Heart right ventricle (tissue), 16 donors: ENCODE data around the gene CHAC1. TPM values are rescaled to one million over a fixed set of nuclear protein-coding genes. Genes with fewer than 3 reads are reported as not detected.

Experiments used
- ATAC-seq, 8 donors: fragments of 200-7000 bp; cut with Tn5 transposase; one replicate each; pipeline ENCODE4 v1.9.1; 2020; ENCODE audit warnings: mild to moderate bottlenecking in 8 of 8, moderate library complexity in 8 of 8, moderate number of reproducible peaks in 1 of 8
- DNase-seq, 2 donors: peaks; one replicate each; pipeline ENCODE4 v3.0.0-alpha.2; 2020
- H3K27ac ChIP-seq, 10 donors: fragments of 200-600 bp; sonication (generic) in 2 of 10; one replicate each; pipeline versions ENCODE4 v1.5.0 to v1.8.0; 2020 to 2022; ENCODE audit warnings: mild to moderate bottlenecking in 3 of 10
- H3K27me3 ChIP-seq, 7 donors: fragments of 200-600 bp; one replicate each; pipeline ENCODE4 v1.8.0; 2021 to 2022; ENCODE audit warnings: mild to moderate bottlenecking in 2 of 7
- H3K36me3 ChIP-seq, 9 donors: fragments of 200-600 bp; sonication (generic) in 1 of 9; one replicate each; pipeline versions ENCODE4 v1.5.0 to v1.8.0; 2020 to 2022; ENCODE audit warnings: mild to moderate bottlenecking in 2 of 9
- H3K4me1 ChIP-seq, 9 donors: fragments of 200-600 bp; sonication (generic) in 1 of 9; one replicate each; pipeline versions ENCODE4 v1.5.0 to v1.8.0; 2020 to 2022; ENCODE audit warnings: mild to moderate bottlenecking in 4 of 9
- H3K4me3 ChIP-seq, 10 donors: fragments of 200-600 bp; sonication (generic) in 2 of 10; one replicate each; pipeline versions ENCODE4 v1.5.0 to v1.8.0; 2020 to 2022; ENCODE audit warnings: mild to moderate bottlenecking in 7 of 10, moderate library complexity in 2 of 10
- H3K9me3 ChIP-seq, 11 donors: fragments of 200-600 bp in 10 of 11; sonication (generic) in 2 of 11; one replicate each; pipeline versions ENCODE4 v1.5.0 to v1.8.0; 2013 to 2022; ENCODE audit warnings: mild to moderate bottlenecking in 2 of 11, control low read depth in 1 of 11, moderate library complexity in 1 of 11
- WGBS, 2 donors: extraction: QIAGEN DNeasy Blood & Tissue Kit; methylation state at CpG; one replicate each; pipeline ENCODE4 v1.1.7; 2013; ENCODE audit warnings: inconsistent platforms in 1 of 2; 5-methylcytosine and 5-hydroxymethylcytosine counted together
- intact Hi-C, 10 donors: fragments of 100-400 bp; cut with DNase I; formaldehyde crosslinking; loops; one replicate each; pipeline versions ENCODE4 v1.11.1 to v1.14.2; 2022
- polyA plus RNA-seq, 2 donors: library from polyadenylated mRNA; stranded (reverse); fragments of 200-250 nt; gene quantifications; one replicate each; pipeline ENCODE4 v1.2.3, GENCODE V29; 2013
- total RNA-seq, 10 donors: library from RNA; stranded (reverse); fragmentation: NEBNext Ultra II Directional in 3 of 10; extraction: Animal tissue kit (Norgen Biotek cat#: 25700) in 3 of 10; gene quantifications; one replicate each; pipeline versions ENCODE4 v1.2.1 to v1.2.4, GENCODE V29; 2021 to 2023
- TF ChIP-seq, protein P1 (sequence below), 9 donors: fragments of 200-600 bp; sonication (generic) in 2 of 9; IDR thresholded peaks; one replicate each; pipeline versions ENCODE4 v1.5.0 to v1.8.0; 2021 to 2022; ENCODE audit warnings: antibody characterized with exemption in 9 of 9, mild to moderate bottlenecking in 5 of 9, moderate library complexity in 1 of 9
- donor health status: Arrhythmogenic right ventricular cardiomyopathy.
- donor health status: ischemic (EF 13 %, LVEDD 7.1; RV severe dilation, severe dysfunction).
- donor health status: healthy with polysubstance abuse.
- donor health status: DM: no; HTN: yes; CAD: no.
- donor health status: DM: no; HTN: no; CAD: no.
- donor health status: ischemic (EF 25% LVEDD 6.9; RV normal size, moderate dysfunction).
- donor health status: ischemic (EF 25% LVEDD 5.7; RV mildly dilated, moderate dysfunction).
- donor health status: healthy.
- donor health status: DM: yes; HTN: yes; CAD: no.
- donor health status: Ischemic cardiomyopathy.
- donor health status: ischemic (EF 35%, LVEDD 5.7; RV mildly dilated, moderate dysfunction).
- donor health status: nonischemic (EF 11% LVEDD 7.7; RV severe dilation, severe dysfunction).
- donor health status: DM: yes; HTN: yes; CAD: no.
- donor health status: PGD.
- donor health status: ischemic (EF 29% LVEDD 5.4; RV normal size, mild dysfunction).
- donor health status: nonischemic (EF 23%, LVEDD 6.1; RV moderate dilation, normal function).

Gene CHAC1
- total and polyA plus RNA-seq, 12 donors, result 0.31 to 7.6 (median 1.7) TPM

DNA sequence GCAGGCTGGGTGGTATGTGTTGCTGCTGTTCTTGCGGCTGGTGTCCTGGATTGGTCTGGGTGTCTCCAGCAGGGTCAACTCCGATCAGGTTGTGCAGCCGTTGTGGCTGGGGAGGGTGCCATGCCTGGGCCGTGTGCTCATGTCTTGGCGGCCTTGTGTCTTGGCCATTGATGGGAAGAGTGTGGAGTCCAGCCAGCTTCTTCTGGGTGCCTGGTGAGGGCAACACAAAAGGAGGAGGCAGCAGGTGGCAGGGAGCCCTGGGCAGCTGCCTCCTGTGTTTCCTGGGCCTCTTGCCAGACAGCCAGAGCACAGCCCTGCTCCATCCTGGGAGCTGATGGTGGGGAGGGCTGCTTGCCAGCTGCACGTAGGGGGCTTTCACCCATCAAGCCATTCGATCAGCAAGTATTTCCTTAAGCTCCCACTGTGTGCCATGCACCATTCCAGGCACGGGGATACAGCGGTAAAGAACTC, 4.3 kb downstream of the CHAC1 start:
- Histone ChIP-seq H3K4me3 (no peak overlapping the region), H3K27me3 (no peaks in the 10 kb centered on the region), H3K27ac (peak overlapping the region in 6 of 10 donors; percentile 51 to 86 (median 79)), H3K9me3 (no peaks in the 10 kb centered on the region), H3K36me3 (no peaks in the 10 kb centered on the region), H3K4me1 (peaks cover 4 to 57% (median 22%) of the 10 kb centered on the region in 9 donors)
- intact Hi-C loops, result no loop called here
- peak; percentile 69 to 73 for DNase-seq
- TF ChIP-seq, protein P1, sequence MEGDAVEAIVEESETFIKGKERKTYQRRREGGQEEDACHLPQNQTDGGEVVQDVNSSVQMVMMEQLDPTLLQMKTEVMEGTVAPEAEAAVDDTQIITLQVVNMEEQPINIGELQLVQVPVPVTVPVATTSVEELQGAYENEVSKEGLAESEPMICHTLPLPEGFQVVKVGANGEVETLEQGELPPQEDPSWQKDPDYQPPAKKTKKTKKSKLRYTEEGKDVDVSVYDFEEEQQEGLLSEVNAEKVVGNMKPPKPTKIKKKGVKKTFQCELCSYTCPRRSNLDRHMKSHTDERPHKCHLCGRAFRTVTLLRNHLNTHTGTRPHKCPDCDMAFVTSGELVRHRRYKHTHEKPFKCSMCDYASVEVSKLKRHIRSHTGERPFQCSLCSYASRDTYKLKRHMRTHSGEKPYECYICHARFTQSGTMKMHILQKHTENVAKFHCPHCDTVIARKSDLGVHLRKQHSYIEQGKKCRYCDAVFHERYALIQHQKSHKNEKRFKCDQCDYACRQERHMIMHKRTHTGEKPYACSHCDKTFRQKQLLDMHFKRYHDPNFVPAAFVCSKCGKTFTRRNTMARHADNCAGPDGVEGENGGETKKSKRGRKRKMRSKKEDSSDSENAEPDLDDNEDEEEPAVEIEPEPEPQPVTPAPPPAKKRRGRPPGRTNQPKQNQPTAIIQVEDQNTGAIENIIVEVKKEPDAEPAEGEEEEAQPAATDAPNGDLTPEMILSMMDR (IDR thresholded peaks at IDR 0.05), result no peak
- ATAC-seq, result peak; percentile 20 to 74 (median 55)
- WGBS, 2 donors, result 65 to 68% methylated on average over 9 of the region's 9 CpGs

DNA sequence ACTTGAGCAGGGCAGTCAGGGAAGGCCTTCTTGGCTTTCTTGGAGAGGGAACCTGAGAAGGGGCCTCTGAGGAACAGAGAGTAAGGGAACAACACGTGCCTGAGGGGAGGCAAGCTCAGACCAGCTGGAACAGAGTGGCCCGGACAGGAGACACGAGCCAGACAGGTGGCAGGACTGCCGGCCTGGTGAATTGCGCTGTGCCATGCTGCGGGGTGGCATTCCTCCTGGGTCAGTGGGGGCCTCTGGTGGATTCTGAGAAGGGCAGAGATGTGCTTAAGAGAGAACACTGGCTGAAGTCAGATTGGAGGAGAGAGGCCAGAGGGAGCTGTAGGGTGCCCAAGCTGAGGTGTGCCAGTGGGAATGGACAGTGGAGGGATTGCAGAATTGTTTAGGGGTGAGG, 4.9 kb downstream of the CHAC1 start:
- no peaks in the 10 kb centered on the region for H3K36me3 ChIP-seq
- intact Hi-C loops, result no loop called here
- H3K4me3 ChIP-seq, result no peak overlapping the region
- ATAC-seq (peak in 1 of 8 donors; percentile 10), DNase-seq (no peak)
- H3K9me3 ChIP-seq, result no peaks in the 10 kb centered on the region
- 78 to 88% methylated on average over 6 of the region's 6 CpGs for WGBS, 2 donors
- H3K4me1 ChIP-seq, result peaks cover 4 to 53% (median 22%) of the 10 kb centered on the region in 9 donors
- H3K27ac ChIP-seq, result peak overlapping the region in 3 of 10 donors; percentile 28 to 86 (median 29)
- TF ChIP-seq, protein P1 (IDR thresholded peaks at IDR 0.05), result no peak
- H3K27me3 ChIP-seq, result no peaks in the 10 kb centered on the region

DNA sequence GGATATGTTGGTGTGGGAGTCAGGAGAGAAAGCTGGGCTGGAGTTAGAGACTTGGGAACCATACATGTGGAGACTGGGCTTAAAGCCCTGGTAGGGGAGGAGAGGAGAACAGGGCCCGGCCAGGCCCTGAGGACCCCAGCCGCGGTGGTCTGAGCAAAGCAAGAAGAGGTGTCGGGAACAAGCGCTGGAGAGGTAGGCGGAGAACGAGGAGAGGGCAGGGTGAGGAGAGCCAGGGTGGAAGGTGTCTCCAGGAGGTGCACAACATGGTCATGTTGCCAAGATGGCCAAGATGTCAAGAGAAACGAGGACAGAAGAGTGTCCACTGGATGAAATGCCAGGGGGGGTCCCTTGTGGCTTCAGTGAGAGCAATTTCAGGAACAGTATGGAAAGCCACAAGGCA, 5.5 kb downstream of the CHAC1 start:
- H3K27me3 ChIP-seq, result no peaks in the 10 kb centered on the region
- no peaks in the 10 kb centered on the region for H3K9me3 ChIP-seq
- intact Hi-C loops, result no loop called here
- 88 to 95% methylated on average over 8 of the region's 8 CpGs for WGBS, 2 donors
- DNase-seq, result no peak
- H3K4me1 ChIP-seq, result peaks cover 4 to 48% (median 19%) of the 10 kb centered on the region in 9 donors
- H3K4me3 ChIP-seq, result no peak overlapping the region
- no peaks in the 10 kb centered on the region for H3K36me3 ChIP-seq
- TF ChIP-seq, protein P1 (IDR thresholded peaks at IDR 0.05), result no peak
- no peak overlapping the region for H3K27ac ChIP-seq
- ATAC-seq, result no peak

DNA sequence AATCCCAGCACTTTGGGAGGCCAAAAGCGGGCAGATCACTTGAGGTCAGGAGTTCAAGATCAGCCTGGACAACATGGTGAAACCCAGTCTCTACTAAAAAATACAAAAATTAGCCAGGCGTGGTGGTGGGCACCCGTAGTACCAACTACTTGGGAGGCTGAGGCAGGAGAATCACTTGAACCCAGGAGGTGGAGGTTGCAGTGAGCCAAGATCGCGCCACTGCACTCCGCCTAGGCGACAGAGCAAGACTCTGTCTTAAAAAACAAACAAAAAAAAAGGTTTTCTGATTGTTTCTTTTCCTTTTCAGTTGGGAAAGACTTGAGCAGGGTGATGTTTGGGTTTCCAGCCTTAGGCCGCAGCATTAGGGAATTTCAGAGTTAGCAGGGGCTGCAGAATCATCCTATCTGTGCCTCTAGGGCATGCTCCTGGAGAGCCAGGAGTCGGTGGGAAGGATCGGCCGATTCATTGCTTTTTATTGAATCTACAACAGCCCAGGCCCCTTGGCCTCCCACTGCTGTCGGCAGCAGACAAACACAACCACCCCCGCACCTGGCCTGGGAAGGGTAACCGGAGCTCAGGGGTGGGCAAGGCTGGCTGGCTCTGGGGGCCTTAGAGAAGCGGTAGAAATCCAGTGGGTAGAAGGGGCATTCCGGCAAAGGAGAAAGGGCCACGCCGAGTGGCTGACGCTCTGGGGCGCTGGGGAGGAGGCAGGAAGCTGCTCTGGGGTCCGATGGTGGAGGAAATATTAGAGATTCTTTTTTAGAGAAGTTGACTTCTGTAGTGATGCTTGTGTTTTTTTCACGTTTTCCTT, 6.3 kb downstream of the CHAC1 start:
- Histone ChIP-seq H3K27me3 (no peaks in the 10 kb centered on the region), H3K9me3 (no peaks in the 10 kb centered on the region), H3K36me3 (no peaks in the 10 kb centered on the region), H3K4me3 (no peak overlapping the region), H3K4me1 (peaks cover 0 to 40% (median 16%) of the 10 kb centered on the region in 9 donors), H3K27ac (no peak overlapping the region)
- intact Hi-C loops, result no loop called here
- TF ChIP-seq, protein P1 (IDR thresholded peaks at IDR 0.05), result no peak
- ATAC-seq (no peak), DNase-seq (no peak)
- WGBS, 2 donors, result 84 to 87% methylated on average over 22 of the region's 22 CpGs
